ENCODE data around the gene CYP2W1. TPM values are rescaled to one million over a fixed set of nuclear protein-coding genes. Genes with fewer than 3 reads are reported as not detected.

The CYP2W1 gene
- total RNA-seq, 1 experiment from 2014 or later: not detected

DNA sequence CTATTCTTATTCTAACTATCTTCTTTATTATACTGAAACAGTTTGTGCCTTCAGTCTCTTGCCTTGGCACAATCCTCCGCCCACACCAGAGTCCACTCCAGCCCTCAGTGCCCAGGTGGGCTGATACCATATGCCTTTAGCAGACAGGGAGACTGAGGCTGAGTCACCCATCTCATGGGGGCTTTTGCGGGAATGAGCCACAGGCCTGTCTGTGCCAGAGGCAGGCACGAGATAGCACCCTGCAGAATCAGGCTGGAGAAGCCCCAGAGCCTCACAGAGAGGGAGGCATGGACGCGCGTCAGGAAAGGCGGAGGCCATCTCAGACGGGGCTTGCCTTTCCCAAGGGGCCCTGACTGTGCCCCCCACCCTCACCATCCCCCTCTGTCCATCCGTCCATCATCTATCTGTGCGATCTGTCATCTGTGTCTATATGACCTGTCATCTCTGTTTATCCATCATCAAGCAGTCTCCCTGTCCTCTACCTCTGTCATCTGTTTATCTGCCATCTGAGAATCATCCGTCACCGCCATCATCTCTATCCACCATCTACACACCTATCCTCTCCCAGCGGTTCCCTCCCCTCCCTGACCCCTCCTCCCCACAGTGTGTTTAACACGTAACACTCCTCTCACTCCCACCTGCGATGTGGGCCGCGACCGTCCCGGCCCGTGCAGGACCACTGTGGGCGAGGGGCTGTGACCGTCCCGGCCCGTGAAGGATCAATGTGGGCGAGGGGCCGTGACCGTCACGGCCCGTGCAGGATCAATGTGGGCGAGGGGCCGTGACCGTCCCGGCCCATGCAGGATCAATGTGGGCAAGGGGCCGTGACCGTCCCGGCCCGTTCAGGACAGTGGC lies 21.2 kb upstream of the CYP2W1 start:
- Histone ChIP-seq H2AFZ (ENCODE audit: low read length) (no peak overlapping the region), H3K27ac (ENCODE audit: low read length) (no peak overlapping the region), H4K20me1 (ENCODE audit: insufficient read depth, low read depth, low read length) (peaks cover 6% of the 10 kb centered on the region; the same call in 1 of the 2 replicates)

DNA sequence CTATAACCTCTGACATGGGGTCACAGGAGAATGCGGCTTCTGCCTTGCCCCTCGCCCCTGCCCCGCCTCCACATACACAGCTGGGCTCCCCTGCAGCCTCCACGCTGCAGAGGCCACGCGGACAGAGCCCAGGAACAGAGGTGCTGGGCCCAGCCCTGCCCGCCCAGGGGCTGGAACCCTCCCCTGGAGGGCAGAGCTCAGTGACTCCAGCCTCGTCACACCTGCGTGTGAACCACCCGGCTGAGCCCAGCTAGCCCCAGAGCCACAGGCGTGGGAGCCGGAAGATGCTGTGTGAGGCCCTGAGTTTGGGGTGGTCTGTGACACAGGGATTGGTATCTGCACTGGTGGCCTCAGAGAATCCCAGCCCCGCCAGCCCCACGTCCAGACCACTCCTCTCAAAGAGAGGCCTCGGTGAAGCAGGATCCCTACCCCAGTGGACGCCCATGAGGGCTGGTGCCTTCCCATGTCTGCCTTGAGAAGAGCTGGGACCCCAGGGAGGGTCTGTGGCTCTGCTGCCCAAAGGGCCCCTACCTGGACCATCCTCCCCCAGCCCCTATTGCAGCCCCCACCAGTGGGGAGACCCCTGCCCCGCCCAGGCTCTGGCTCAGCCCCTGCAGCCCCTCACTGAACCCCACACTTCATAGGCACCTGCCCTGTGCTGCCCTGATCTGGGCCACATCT lies 20.4 kb upstream of the CYP2W1 start:
- Histone ChIP-seq H3K9ac (ENCODE audit: low read length) (no peak overlapping the region), H3K9me2 (replicated peaks; ENCODE audit: insufficient read depth, low read length) (no peaks in the 10 kb centered on the region), H3K27ac (ENCODE audit: low read length) (no peak overlapping the region), H3K79me2 (ENCODE audit: low read length) (no peaks in the 10 kb centered on the region), H3K4me1 (ENCODE audit: low read length) (peaks cover 14% of the 10 kb centered on the region), H3K4me2 (ENCODE audit: low read depth, low read length, poor library complexity, severe bottlenecking) (no peak overlapping the region), H3K27me3 (ENCODE audit: low read length) (no peaks in the 10 kb centered on the region), H2AFZ (ENCODE audit: low read length) (no peak overlapping the region), H3K36me3 (ENCODE audit: insufficient read depth, low read length) (no peaks in the 10 kb centered on the region), H3K4me3 (ENCODE audit: low read length) (no peak overlapping the region), H3K9me3 (ENCODE audit: low read length) (no peaks in the 10 kb centered on the region; the same call in 1 of the 2 replicates), H4K20me1 (ENCODE audit: insufficient read depth, low read depth, low read length) (peaks cover 11% of the 10 kb centered on the region; the same call in 1 of the 2 replicates)
- no peak for DNase-seq

More for the DNA sequence above, 21.2 kb upstream of the CYP2W1 start:
- H3K9ac ChIP-seq (ENCODE audit: low read length): no peak overlapping the region
- H3K36me3 ChIP-seq (ENCODE audit: insufficient read depth, low read length): no peaks in the 10 kb centered on the region
- no peak overlapping the region for H3K4me2 ChIP-seq (ENCODE audit: low read depth, low read length, poor library complexity, severe bottlenecking)
- no peak overlapping the region for H3K4me3 ChIP-seq (ENCODE audit: low read length)
- H3K4me1 ChIP-seq (ENCODE audit: low read length): peaks cover 22% of the 10 kb centered on the region
- no peak for DNase-seq
- H3K9me3 ChIP-seq (ENCODE audit: low read length): no peaks in the 10 kb centered on the region; the same call in 1 of the 2 replicates
- H3K27me3 ChIP-seq (ENCODE audit: low read length): no peaks in the 10 kb centered on the region
- no peaks in the 10 kb centered on the region for H3K79me2 ChIP-seq (ENCODE audit: low read length)
- no peaks in the 10 kb centered on the region for H3K9me2 ChIP-seq (replicated peaks; ENCODE audit: insufficient read depth, low read length)

GRCh38 chr7:963236-964078 lies 19.5 kb upstream of the CYP2W1 start:
- peaks cover 19% of the 10 kb centered on the region; the same call in 1 of the 2 replicates for H4K20me1 ChIP-seq (ENCODE audit: insufficient read depth, low read depth, low read length)
- peaks cover 4% of the 10 kb centered on the region; the same call in 1 of the 2 replicates for H3K36me3 ChIP-seq (ENCODE audit: insufficient read depth, low read length)
- H2AFZ ChIP-seq (ENCODE audit: low read length): no peak overlapping the region
- no peak overlapping the region for H3K27ac ChIP-seq (ENCODE audit: low read length)
- no peak overlapping the region for H3K9ac ChIP-seq (ENCODE audit: low read length)
- no peaks in the 10 kb centered on the region for H3K79me2 ChIP-seq (ENCODE audit: low read length)
- no peak overlapping the region for H3K4me3 ChIP-seq (ENCODE audit: low read length)
- H3K4me1 ChIP-seq (ENCODE audit: low read length): peaks cover 5% of the 10 kb centered on the region
- H3K4me2 ChIP-seq (ENCODE audit: low read depth, low read length, poor library complexity, severe bottlenecking): no peak overlapping the region
- no peaks in the 10 kb centered on the region for H3K27me3 ChIP-seq (ENCODE audit: low read length)
- no peak for DNase-seq
- H3K9me3 ChIP-seq (ENCODE audit: low read length): no peaks in the 10 kb centered on the region; the same call in 1 of the 2 replicates
- H3K9me2 ChIP-seq (replicated peaks; ENCODE audit: insufficient read depth, low read length): no peaks in the 10 kb centered on the region

DNA sequence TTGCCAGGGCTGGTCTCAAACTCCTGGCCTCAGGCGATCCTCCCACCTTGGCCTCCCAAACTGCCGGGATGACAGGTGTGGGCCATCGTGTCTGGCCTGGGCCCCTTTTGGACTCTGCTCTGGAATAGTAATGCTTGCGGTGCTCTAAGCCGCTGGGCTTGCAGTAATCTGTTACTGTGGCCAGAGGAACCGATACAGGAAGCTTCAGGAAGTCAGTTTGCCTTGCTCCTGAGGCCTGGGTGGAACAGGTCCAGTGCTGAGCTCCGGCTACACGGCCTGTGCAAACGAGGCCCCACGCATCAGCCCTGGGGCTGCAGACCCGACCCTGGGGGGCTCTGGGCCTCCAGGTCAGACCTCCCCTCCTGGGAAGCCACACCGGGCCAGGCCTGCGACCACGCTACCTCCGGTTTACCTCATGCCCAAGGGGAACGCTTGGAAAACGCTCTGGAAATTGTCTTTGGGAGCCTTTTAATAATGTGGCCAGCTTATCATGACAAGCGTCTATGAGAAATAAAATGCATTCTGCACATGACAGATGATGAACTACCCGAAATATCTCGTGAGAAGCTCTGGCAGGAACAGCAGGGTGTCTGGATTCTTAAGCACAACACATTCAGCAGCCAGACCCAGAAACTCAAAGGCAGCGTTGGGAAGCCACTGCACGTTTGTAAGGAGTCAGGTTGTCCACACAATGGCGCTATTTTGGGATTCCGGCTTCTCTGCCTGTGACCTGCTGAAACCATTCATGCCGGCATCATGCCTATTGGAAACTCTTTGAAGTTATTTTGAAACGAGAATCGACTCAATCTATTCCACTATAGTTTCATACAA lies 18.4 kb upstream of the CYP2W1 start:
- H4K20me1 ChIP-seq (ENCODE audit: insufficient read depth, low read depth, low read length): peaks cover 28% of the 10 kb centered on the region; the same call in 1 of the 2 replicates
- H3K4me2 ChIP-seq (ENCODE audit: low read depth, low read length, poor library complexity, severe bottlenecking): no peak overlapping the region

DNA sequence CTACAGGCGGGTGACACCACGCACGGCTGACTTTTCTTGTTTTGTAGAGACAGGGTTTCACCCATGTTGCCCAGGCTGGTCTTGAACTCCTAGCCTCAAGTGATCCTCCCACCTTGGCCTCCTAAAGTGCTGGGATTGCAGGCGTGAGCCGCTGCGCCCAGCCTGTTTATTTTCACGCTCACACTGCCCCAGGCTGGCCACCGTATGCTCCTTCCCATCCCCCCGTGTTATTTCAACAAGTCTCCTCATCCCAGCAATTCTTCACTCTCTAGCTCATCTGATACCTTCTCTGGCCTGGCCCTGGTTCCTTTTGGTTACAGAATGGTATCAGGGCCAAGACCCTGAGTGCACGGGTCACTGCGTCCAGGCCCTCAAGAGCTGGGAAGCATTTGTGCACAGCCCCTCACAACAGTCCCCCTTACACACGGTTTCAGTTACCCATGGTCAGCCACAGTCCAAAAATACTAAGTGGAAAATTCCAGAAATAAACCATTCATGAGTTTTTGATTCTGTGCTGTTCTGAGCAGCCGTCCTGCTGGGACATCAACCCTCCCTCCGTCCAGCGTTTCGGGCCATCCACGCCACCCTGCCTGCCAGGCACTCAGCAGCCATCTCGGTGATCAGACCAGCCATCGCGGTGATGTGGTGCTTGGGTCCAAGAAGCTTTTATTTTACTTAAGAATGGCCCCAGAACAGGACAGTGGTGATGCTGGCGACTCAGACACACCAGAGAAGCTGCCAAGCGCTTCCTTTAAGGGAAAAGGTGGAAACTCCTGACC lies 16.5 kb upstream of the CYP2W1 start:
- no peaks in the 10 kb centered on the region; the same call in 1 of the 2 replicates for H3K4me1 ChIP-seq (ENCODE audit: low read length)
- H3K79me2 ChIP-seq (ENCODE audit: low read length): no peaks in the 10 kb centered on the region; the same call in 1 of the 2 replicates
- no peak for DNase-seq
- H3K27me3 ChIP-seq (ENCODE audit: low read length): no peaks in the 10 kb centered on the region
- H3K9ac ChIP-seq (ENCODE audit: low read length): no peak overlapping the region
- H3K9me2 ChIP-seq (replicated peaks; ENCODE audit: insufficient read depth, low read length): no peaks in the 10 kb centered on the region
- H3K36me3 ChIP-seq (ENCODE audit: insufficient read depth, low read length): peaks cover 13% of the 10 kb centered on the region; the same call in 1 of the 2 replicates
- H4K20me1 ChIP-seq (ENCODE audit: insufficient read depth, low read depth, low read length): peaks cover 37% of the 10 kb centered on the region; the same call in 1 of the 2 replicates
- no peak overlapping the region for H3K4me2 ChIP-seq (ENCODE audit: low read depth, low read length, poor library complexity, severe bottlenecking)
- no peak overlapping the region for H3K27ac ChIP-seq (ENCODE audit: low read length)
- H2AFZ ChIP-seq (ENCODE audit: low read length): no peak overlapping the region
- H3K4me3 ChIP-seq (ENCODE audit: low read length): no peak overlapping the region
- no peaks in the 10 kb centered on the region; the same call in 1 of the 2 replicates for H3K9me3 ChIP-seq (ENCODE audit: low read length)

More for the DNA sequence above, 18.4 kb upstream of the CYP2W1 start:
- Histone ChIP-seq H3K27ac (ENCODE audit: low read length) (no peak overlapping the region), H3K36me3 (ENCODE audit: insufficient read depth, low read length) (peaks cover 8% of the 10 kb centered on the region; the same call in 1 of the 2 replicates), H2AFZ (ENCODE audit: low read length) (no peak overlapping the region), H3K4me1 (ENCODE audit: low read length) (no peaks in the 10 kb centered on the region; the same call in 1 of the 2 replicates), H3K4me3 (ENCODE audit: low read length) (no peak overlapping the region), H3K9ac (ENCODE audit: low read length) (no peak overlapping the region), H3K27me3 (ENCODE audit: low read length) (no peaks in the 10 kb centered on the region), H3K9me3 (ENCODE audit: low read length) (no peaks in the 10 kb centered on the region; the same call in 1 of the 2 replicates), H3K79me2 (ENCODE audit: low read length) (no peaks in the 10 kb centered on the region), H3K9me2 (replicated peaks; ENCODE audit: insufficient read depth, low read length) (no peaks in the 10 kb centered on the region)
- DNase-seq: peak; percentile 53

GRCh38 chr7:967361-968082 lies 15.5 kb upstream of the CYP2W1 start:
- Histone ChIP-seq H3K4me1 (ENCODE audit: low read length) (no peaks in the 10 kb centered on the region; the same call in 1 of the 2 replicates), H2AFZ (ENCODE audit: low read length) (no peak overlapping the region), H3K79me2 (ENCODE audit: low read length) (peaks cover 6% of the 10 kb centered on the region), H3K27me3 (ENCODE audit: low read length) (no peaks in the 10 kb centered on the region), H3K27ac (ENCODE audit: low read length) (no peak overlapping the region), H3K4me3 (ENCODE audit: low read length) (no peak overlapping the region), H3K4me2 (ENCODE audit: low read depth, low read length, poor library complexity, severe bottlenecking) (no peak overlapping the region), H4K20me1 (ENCODE audit: insufficient read depth, low read depth, low read length) (peaks cover 45% of the 10 kb centered on the region; the same call in 1 of the 2 replicates), H3K9me3 (ENCODE audit: low read length) (no peaks in the 10 kb centered on the region; the same call in 1 of the 2 replicates), H3K9ac (ENCODE audit: low read length) (no peak overlapping the region), H3K36me3 (ENCODE audit: insufficient read depth, low read length) (peaks cover 21% of the 10 kb centered on the region), H3K9me2 (replicated peaks; ENCODE audit: insufficient read depth, low read length) (no peaks in the 10 kb centered on the region)
- no peak for DNase-seq

Measured in Karpas-422 (cell line).